ENCODE data around the gene CLC.

Gene CLC

GRCh38 chr19:39686739-39687138 is 51.1 kb downstream of the CLC start:
- Histone ChIP-seq H3K9ac (ENCODE audit: low read length in 5 of 5) (no peak overlapping the region), H3K4me1 (ENCODE audit: control insufficient read depth in 5 of 5, insufficient read depth in 5 of 5, low read length in 5 of 5) (no peaks in the 10 kb centered on the region), H3K36me3 (ENCODE audit: control insufficient read depth in 5 of 5, insufficient read depth in 5 of 5, low read length in 5 of 5) (no peaks in the 10 kb centered on the region), H3K27me3 (ENCODE audit: control insufficient read depth in 5 of 5, insufficient read depth in 4 of 5, low read length in 5 of 5) (peaks cover 0 to 3% (median 0%) of the 10 kb centered on the region in 5 donors), H3K9me3 (ENCODE audit: control insufficient read depth in 5 of 5, low read length in 5 of 5) (peaks cover 2 to 10% (median 5%) of the 10 kb centered on the region in 5 donors), H3K27ac (ENCODE audit: low read depth, low read length) (no peak overlapping the region), H3K4me3 (ENCODE audit: low read depth in 1 of 5, low read length in 5 of 5) (no peak overlapping the region)

GRCh38 chr19:39684267-39684666 is 53.6 kb downstream of the CLC start:
- Histone ChIP-seq H3K27me3 (ENCODE audit: control insufficient read depth in 5 of 5, insufficient read depth in 4 of 5, low read length in 5 of 5) (peaks cover 0 to 3% (median 0%) of the 10 kb centered on the region in 5 donors), H3K9me3 (ENCODE audit: control insufficient read depth in 5 of 5, low read length in 5 of 5) (peaks cover 0 to 5% (median 2%) of the 10 kb centered on the region in 5 donors), H3K4me3 (ENCODE audit: low read depth in 1 of 5, low read length in 5 of 5) (no peak overlapping the region), H3K27ac (ENCODE audit: low read depth, low read length) (no peak overlapping the region), H3K36me3 (ENCODE audit: control insufficient read depth in 5 of 5, insufficient read depth in 5 of 5, low read length in 5 of 5) (no peaks in the 10 kb centered on the region), H3K4me1 (ENCODE audit: control insufficient read depth in 5 of 5, insufficient read depth in 5 of 5, low read length in 5 of 5) (peaks cover 0 to 5% (median 5%) of the 10 kb centered on the region in 5 donors), H3K9ac (ENCODE audit: low read length in 5 of 5) (no peak overlapping the region)

- Histone ChIP-seq H3K27me3 (ENCODE audit: control insufficient read depth in 5 of 5, insufficient read depth in 4 of 5, low read length in 5 of 5) (peaks cover 0 to 3% (median 0%) of the 10 kb centered on the region in 5 donors), H3K4me1 (ENCODE audit: control insufficient read depth in 5 of 5, insufficient read depth in 5 of 5, low read length in 5 of 5) (peaks cover 3 to 21% (median 20%) of the 10 kb centered on the region in 5 donors), H3K4me3 (ENCODE audit: low read depth in 1 of 5, low read length in 5 of 5) (no peak overlapping the region), H3K27ac (ENCODE audit: low read depth, low read length) (no peak overlapping the region), H3K36me3 (ENCODE audit: control insufficient read depth in 5 of 5, insufficient read depth in 5 of 5, low read length in 5 of 5) (no peaks in the 10 kb centered on the region), H3K9ac (ENCODE audit: low read length in 5 of 5) (no peak overlapping the region), H3K9me3 (ENCODE audit: control insufficient read depth in 5 of 5, low read length in 5 of 5) (no peaks in the 10 kb centered on the region)
Measured at GRCh38 chr19:39681416-39681815, 56.4 kb downstream of the CLC start.

Data from subcutaneous abdominal adipose tissue (tissue), 5 donors.